Type B pancreatic cell (in vitro differentiated cells): Measurements from ENCODE around the gene TXNDC12. TPM values are rescaled to one million over a fixed set of nuclear protein-coding genes. Genes with fewer than 3 reads are reported as not detected.
"Not testable (repeated sequence)": the region's sequence is repeated elsewhere in the genome, so short reads cannot be mapped to it uniquely, and the experiment has no call there.

ENCODE experiments used
- DNase-seq: peaks from one replicate; pipeline ENCODE4 v3.0.0; 2021; ENCODE audit warnings: mixed read lengths; ENCODE audit not compliant: unreplicated experiment; ENCODE audit errors: extremely low spot score
- H3K27ac Mint-ChIP-seq: 2 replicates; pipeline ENCODE4 v1.8.0; 2021; ENCODE audit warnings: mild to moderate bottlenecking, mixed read lengths
- H3K27me3 Mint-ChIP-seq: 2 replicates; pipeline ENCODE4 v1.8.0; 2021; ENCODE audit warnings: mixed read lengths
- H3K36me3 Mint-ChIP-seq: 2 replicates; pipeline ENCODE4 v1.8.0; 2021; ENCODE audit warnings: mixed read lengths
- H3K4me1 Mint-ChIP-seq: one replicate; pipeline ENCODE4 v1.8.0; 2021; ENCODE audit warnings: mixed read lengths; ENCODE audit not compliant: unreplicated experiment
- H3K4me3 Mint-ChIP-seq: 2 replicates; pipeline ENCODE4 v1.8.0; 2021; ENCODE audit warnings: mild to moderate bottlenecking, mixed read lengths
- H3K9me3 Mint-ChIP-seq: 2 replicates; pipeline ENCODE4 v1.8.0; 2021; ENCODE audit warnings: mixed read lengths
- total RNA-seq: library from RNA; stranded (reverse); gene quantifications from 2 replicates; pipeline ENCODE4 v1.2.1, GENCODE V29; 2021; ENCODE audit warnings: low replicate concordance
- TF ChIP-seq, protein P1 (sequence below): fragments of 200-600 bp; sonication (generic); conservative IDR thresholded peaks from 2 replicates; pipeline ENCODE4 v1.5.0; 2021; ENCODE audit warnings: antibody characterized with exemption, mild to moderate bottlenecking

Gene TXNDC12
- total RNA-seq, 1 donor from 2014 or later = 61.3 TPM

GRCh38 chr1:52080014-52080415, 25.0 kb upstream of the TXNDC12 start:
- H3K27me3 Mint-ChIP-seq = no peaks in the 10 kb centered on the region
- no peak overlapping the region for H3K4me3 Mint-ChIP-seq
- H3K27ac Mint-ChIP-seq = no peak overlapping the region
- TF ChIP-seq, protein P1, sequence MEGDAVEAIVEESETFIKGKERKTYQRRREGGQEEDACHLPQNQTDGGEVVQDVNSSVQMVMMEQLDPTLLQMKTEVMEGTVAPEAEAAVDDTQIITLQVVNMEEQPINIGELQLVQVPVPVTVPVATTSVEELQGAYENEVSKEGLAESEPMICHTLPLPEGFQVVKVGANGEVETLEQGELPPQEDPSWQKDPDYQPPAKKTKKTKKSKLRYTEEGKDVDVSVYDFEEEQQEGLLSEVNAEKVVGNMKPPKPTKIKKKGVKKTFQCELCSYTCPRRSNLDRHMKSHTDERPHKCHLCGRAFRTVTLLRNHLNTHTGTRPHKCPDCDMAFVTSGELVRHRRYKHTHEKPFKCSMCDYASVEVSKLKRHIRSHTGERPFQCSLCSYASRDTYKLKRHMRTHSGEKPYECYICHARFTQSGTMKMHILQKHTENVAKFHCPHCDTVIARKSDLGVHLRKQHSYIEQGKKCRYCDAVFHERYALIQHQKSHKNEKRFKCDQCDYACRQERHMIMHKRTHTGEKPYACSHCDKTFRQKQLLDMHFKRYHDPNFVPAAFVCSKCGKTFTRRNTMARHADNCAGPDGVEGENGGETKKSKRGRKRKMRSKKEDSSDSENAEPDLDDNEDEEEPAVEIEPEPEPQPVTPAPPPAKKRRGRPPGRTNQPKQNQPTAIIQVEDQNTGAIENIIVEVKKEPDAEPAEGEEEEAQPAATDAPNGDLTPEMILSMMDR = no peak
- no peaks in the 10 kb centered on the region for H3K4me1 Mint-ChIP-seq
- DNase-seq = no peak
- H3K9me3 Mint-ChIP-seq = no peaks in the 10 kb centered on the region
- H3K36me3 Mint-ChIP-seq = peaks cover 17% of the 10 kb centered on the region

GRCh38 chr1:52077277-52077676, 22.3 kb upstream of the TXNDC12 start:
- DNase-seq, H3K27ac Mint-ChIP-seq, H3K27me3 Mint-ChIP-seq, H3K9me3 Mint-ChIP-seq, H3K4me1 Mint-ChIP-seq, H3K4me3 Mint-ChIP-seq: not testable (repeated sequence)
- peaks cover 22% of the 10 kb centered on the region for H3K36me3 Mint-ChIP-seq

DNA sequence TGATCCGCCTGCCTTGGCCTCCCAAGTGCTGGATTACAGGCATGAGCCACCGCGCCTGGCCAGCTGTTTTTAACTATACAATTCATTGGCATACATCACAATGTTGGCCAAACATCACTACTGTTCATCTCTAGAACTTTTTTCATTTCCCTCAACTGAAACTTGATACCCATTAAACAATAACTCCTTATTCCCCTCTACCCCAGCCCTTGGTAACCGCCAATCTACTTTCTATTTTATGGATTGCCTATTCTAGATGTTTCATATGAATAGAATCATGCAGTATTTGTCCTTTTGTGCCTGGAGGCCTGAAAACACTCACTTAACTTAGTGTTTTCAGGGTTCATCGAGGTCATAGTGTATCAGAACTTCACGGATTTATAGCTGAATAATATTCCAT, 17.3 kb upstream of the TXNDC12 start:
- Mint-ChIP-seq H3K27me3 (no peaks in the 10 kb centered on the region), H3K27ac (no peak overlapping the region), H3K4me3 (no peak overlapping the region), H3K4me1 (no peaks in the 10 kb centered on the region), H3K36me3 (peaks cover 22% of the 10 kb centered on the region), H3K9me3 (no peaks in the 10 kb centered on the region)
- no peak for DNase-seq
- TF ChIP-seq, protein P1 = no peak

GRCh38 chr1:52070704-52071103, 15.7 kb upstream of the TXNDC12 start:
- Mint-ChIP-seq H3K4me1 (no peaks in the 10 kb centered on the region), H3K4me3 (no peak overlapping the region), H3K27ac (no peak overlapping the region), H3K27me3 (no peaks in the 10 kb centered on the region), H3K36me3 (peaks cover 22% of the 10 kb centered on the region), H3K9me3 (no peaks in the 10 kb centered on the region)
- no peak for DNase-seq
- TF ChIP-seq, protein P1 = no peak

DNA sequence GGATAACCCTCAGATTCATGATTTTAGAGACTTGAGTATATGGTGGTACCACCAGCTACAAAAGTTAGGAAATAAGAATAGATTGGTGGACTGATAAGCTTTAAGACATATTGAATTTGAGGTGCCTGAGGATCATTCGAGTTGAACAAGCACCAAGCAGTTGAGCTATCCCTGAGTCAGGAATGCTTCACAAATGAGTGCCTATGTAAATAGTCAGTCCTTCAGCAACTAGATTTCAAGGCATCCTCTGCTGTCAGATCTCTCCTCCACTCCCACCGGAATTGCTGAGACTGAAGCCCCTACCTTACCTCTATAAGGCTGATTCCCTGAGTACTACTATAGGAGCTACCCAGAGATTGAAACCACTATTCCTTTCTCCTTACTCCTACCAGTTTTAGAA, 8.2 kb upstream of the TXNDC12 start:
- Mint-ChIP-seq H3K4me1 (peaks cover 8% of the 10 kb centered on the region), H3K36me3 (peaks cover 27% of the 10 kb centered on the region), H3K27me3 (no peaks in the 10 kb centered on the region), H3K4me3 (no peak overlapping the region), H3K9me3 (no peaks in the 10 kb centered on the region), H3K27ac (no peak overlapping the region)
- TF ChIP-seq, protein P1 = no peak
- DNase-seq = no peak

DNA sequence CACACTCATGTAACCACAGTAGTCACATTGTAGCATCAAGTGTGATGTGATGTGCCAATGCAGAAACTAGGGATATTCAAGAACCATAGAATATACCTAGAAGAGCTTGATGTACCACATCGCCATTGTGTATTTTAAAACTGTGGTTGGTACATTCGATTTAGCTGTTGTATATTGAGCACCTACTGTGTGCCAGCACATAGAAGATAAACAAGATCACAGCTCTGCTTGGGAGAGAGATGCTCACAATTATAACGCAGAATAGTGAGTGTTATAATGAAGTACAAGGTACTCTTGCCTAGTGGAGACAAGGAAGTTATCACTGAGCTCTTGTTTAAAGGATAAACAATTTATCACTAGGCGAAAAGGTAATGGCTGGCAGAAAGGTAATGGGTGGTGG, 5.8 kb upstream of the TXNDC12 start:
- no peak overlapping the region for H3K27ac Mint-ChIP-seq
- no peak for DNase-seq
- no peak overlapping the region for H3K4me3 Mint-ChIP-seq
- no peaks in the 10 kb centered on the region for H3K27me3 Mint-ChIP-seq
- peaks cover 27% of the 10 kb centered on the region for H3K36me3 Mint-ChIP-seq
- TF ChIP-seq, protein P1 = no peak
- H3K9me3 Mint-ChIP-seq = no peaks in the 10 kb centered on the region
- peaks cover 17% of the 10 kb centered on the region for H3K4me1 Mint-ChIP-seq
